Measurements from ENCODE around the gene COL28A1.
A peak's percentile ranks its signal among the peaks of the same experiment; 100 is the strongest.

COL28A1 gene

GRCh38 chr7:7535691-7536090, at the start of gene COL28A1:
Gene COL28A1, minus strand, starts transcription at chr7:7535873. Its CDS starts 2,998 bp downstream, at chr7:7532875.
- no peak within 1 kb of the TSS for H3K4me3 ChIP-seq (ENCODE audit: low read length)
- no peak for TF ChIP-seq ZNF274 (IDR thresholded peaks at IDR 0.05; ENCODE audit: low read depth, low read length)

GRCh38 chr7:7584653-7585052, 49.0 kb upstream of the COL28A1 start:
- TF ChIP-seq ZNF274 (IDR thresholded peaks at IDR 0.05; ENCODE audit: low read depth, low read length), result no peak
- no peak overlapping the region for H3K4me3 ChIP-seq (ENCODE audit: low read length)

- no peak overlapping the region for H3K4me3 ChIP-seq (ENCODE audit: low read length)
- TF ChIP-seq ZNF274 (IDR thresholded peaks at IDR 0.05; ENCODE audit: low read depth, low read length), result no peak
These were observed 48.1 kb upstream of the COL28A1 start for GRCh38 chr7:7583731-7584130.

- no peak overlapping the region for H3K4me3 ChIP-seq (ENCODE audit: low read length)
- no peak for TF ChIP-seq ZNF274 (IDR thresholded peaks at IDR 0.05; ENCODE audit: low read depth, low read length)
These were observed 46.9 kb upstream of the COL28A1 start for GRCh38 chr7:7582596-7582995.

- no peak overlapping the region for H3K4me3 ChIP-seq (ENCODE audit: low read length)
- TF ChIP-seq ZNF274 (IDR thresholded peaks at IDR 0.05; ENCODE audit: low read depth, low read length), result no peak
These were observed 46.0 kb upstream of the COL28A1 start for GRCh38 chr7:7581531-7582179.

- no peak overlapping the region for H3K4me3 ChIP-seq (ENCODE audit: low read length)
- no peak for TF ChIP-seq ZNF274 (IDR thresholded peaks at IDR 0.05; ENCODE audit: low read depth, low read length)
These were observed 44.0 kb upstream of the COL28A1 start for GRCh38 chr7:7579638-7580037.

- no peak overlapping the region for H3K4me3 ChIP-seq (ENCODE audit: low read length)
- TF ChIP-seq ZNF274 (IDR thresholded peaks at IDR 0.05; ENCODE audit: low read depth, low read length), result no peak
These were observed 42.2 kb upstream of the COL28A1 start for GRCh38 chr7:7577888-7578287.

GRCh38 chr7:7576344-7576743, 40.7 kb upstream of the COL28A1 start:
- H3K4me3 ChIP-seq (ENCODE audit: low read length), result no peak overlapping the region
- TF ChIP-seq ZNF274 (IDR thresholded peaks at IDR 0.05; ENCODE audit: low read depth, low read length), result no peak

- no peak for TF ChIP-seq ZNF274 (IDR thresholded peaks at IDR 0.05; ENCODE audit: low read depth, low read length)
- H3K4me3 ChIP-seq (ENCODE audit: low read length), result no peak overlapping the region
These were observed 38.0 kb upstream of the COL28A1 start for GRCh38 chr7:7573701-7574100.

- no peak overlapping the region for H3K4me3 ChIP-seq (ENCODE audit: low read length)
- no peak for TF ChIP-seq ZNF274 (IDR thresholded peaks at IDR 0.05; ENCODE audit: low read depth, low read length)
These were observed 34.9 kb upstream of the COL28A1 start for GRCh38 chr7:7570584-7570983.

- no peak for TF ChIP-seq ZNF274 (IDR thresholded peaks at IDR 0.05; ENCODE audit: low read depth, low read length)
- H3K4me3 ChIP-seq (ENCODE audit: low read length), result peak overlapping the region; percentile 99
These were observed 33.9 kb upstream of the COL28A1 start for GRCh38 chr7:7569615-7570014.

- H3K4me3 ChIP-seq (ENCODE audit: low read length), result peak overlapping the region; percentile 99
- no peak for TF ChIP-seq ZNF274 (IDR thresholded peaks at IDR 0.05; ENCODE audit: low read depth, low read length)
These were observed 33.4 kb upstream of the COL28A1 start for GRCh38 chr7:7569081-7569527.

- no peak for TF ChIP-seq ZNF274 (IDR thresholded peaks at IDR 0.05; ENCODE audit: low read depth, low read length)
- peak overlapping the region; percentile 99 for H3K4me3 ChIP-seq (ENCODE audit: low read length)
These were observed 32.9 kb upstream of the COL28A1 start for GRCh38 chr7:7568553-7568952.

GRCh38 chr7:7567898-7568531, 32.3 kb upstream of the COL28A1 start:
- no peak for TF ChIP-seq ZNF274 (IDR thresholded peaks at IDR 0.05; ENCODE audit: low read depth, low read length)
- peak overlapping the region; percentile 99 for H3K4me3 ChIP-seq (ENCODE audit: low read length)
